A172 (cell line): ENCODE results near the gene C5AR1. TPM values are rescaled to one million over a fixed set of nuclear protein-coding genes. Genes with fewer than 3 reads are reported as not detected.
"Not testable (repeated sequence)": the region's sequence is repeated elsewhere in the genome, so short reads cannot be mapped to it uniquely, and the experiment has no call there.

Experiments used
- DNase-seq: peaks from one replicate; pipeline ENCODE4 v3.0.0-alpha.2; 2015; ENCODE audit warnings: low spot score
- total RNA-seq: library from RNA; depleted of rRNA; stranded (reverse); fragments of >200 nt; shearing (Covaris generic); gene quantifications from 2 replicates; pipeline ENCODE4 v1.2.3, GENCODE V29; 2014

C5AR1 gene
- total RNA-seq, 1 experiment from 2014 or later, result not detected

DNA sequence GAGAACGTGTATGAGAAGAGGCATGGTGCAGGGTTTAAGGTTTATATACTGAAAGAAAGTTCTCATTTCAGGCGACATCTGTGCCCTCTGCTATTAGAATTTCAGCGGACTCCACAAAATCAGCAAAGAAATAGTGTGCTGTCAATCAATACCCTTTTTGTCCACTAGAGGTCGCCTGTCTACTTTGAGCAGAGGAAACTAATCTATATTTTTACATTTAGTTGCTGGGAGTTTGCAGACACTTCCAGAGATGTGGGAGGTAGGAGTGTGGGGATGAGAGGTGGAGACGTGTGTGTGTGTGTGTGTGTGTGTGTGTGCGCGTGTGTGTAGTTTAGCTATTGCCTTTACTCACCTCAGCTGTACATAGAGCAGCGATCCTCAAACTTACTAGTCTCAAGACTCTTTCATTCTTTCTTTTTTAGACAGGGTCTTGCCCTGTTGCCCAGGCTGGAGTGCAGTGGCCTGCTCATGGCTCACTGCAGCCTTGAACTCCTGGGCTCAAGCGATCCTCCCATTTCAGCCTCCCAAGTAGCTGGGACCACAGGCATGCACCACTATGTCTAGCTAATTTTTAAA is 25.2 kb upstream of the C5AR1 start:
- DNase-seq, result peak; percentile 34

DNA sequence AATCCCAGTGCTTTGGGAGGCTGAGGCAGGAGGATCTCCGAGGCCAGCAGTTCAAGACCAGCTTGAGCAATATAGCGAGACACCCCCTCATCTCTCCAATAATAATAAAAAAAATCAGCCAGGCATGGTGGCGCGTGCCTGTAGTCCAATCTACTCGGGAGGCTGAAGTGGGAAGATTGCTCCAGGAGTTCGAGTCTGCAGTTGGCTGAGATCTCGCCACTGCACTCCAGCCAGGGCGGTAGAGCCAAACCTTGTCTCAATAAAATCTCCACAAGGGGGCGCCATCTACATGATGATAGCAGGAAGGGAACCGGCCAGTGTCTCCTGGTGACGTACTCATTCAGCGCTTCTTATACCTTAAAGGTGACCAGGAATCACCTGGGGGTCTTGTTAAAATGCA is 13.6 kb upstream of the C5AR1 start:
- peak; percentile 60 for DNase-seq

DNA sequence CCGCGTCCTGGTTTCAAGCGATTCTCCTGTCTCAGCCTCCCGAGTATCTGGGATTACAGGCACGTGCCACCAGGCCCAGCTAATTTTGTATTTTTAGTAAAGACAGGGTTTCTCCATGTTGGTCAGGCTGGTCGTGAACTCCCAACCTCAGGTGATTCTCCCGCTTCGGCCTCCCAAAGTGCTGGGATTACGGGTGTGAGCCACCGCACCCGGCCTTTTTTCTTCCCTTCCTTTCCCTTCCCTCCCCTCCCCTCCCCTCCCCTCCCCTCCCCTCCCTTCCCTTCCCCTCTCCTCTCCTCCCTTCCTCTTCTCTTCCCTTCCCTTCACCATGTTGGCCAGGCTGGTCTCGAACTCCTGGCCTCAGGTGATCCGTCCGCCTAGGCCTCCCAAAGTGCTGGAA is 8.8 kb upstream of the C5AR1 start:
- DNase-seq, result not testable (repeated sequence)

DNA sequence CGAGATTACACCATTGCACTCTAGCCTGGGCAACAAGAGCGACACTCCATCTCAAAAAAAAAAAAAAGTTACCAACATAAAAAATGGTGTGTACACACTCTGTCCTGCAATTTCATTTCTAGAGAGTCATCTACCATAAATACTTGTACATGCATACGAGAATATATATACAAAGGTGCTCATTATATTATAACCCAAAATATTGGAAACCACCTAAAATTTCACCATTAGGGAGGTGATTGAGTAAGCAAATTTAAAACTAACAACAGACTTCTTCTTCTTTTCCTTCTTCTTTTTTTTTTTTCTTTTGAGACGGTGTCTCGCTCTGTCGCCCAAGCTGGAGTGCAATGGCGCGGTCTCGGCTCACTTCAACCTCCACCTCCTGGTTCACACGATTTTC is 7.4 kb upstream of the C5AR1 start:
- no peak for DNase-seq

DNA sequence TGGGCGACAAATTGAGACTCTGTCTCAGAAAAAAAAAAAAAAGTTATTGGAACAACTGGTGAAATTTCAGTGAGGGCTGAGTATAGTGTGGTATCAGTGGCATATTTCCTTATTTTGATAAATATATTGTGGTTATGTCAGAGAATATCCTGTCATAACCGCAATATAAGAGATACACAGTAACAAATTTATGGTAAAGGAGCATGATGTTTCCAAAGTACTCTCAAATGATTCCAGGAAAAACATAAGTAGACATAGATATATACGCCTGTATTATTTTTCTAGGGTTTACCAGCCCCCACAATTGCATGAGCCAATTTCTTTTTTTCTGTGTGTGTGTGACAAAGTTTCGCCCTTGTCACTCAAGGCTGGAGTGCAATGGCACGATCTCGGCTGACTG is 5.7 kb upstream of the C5AR1 start:
- no peak for DNase-seq

DNA sequence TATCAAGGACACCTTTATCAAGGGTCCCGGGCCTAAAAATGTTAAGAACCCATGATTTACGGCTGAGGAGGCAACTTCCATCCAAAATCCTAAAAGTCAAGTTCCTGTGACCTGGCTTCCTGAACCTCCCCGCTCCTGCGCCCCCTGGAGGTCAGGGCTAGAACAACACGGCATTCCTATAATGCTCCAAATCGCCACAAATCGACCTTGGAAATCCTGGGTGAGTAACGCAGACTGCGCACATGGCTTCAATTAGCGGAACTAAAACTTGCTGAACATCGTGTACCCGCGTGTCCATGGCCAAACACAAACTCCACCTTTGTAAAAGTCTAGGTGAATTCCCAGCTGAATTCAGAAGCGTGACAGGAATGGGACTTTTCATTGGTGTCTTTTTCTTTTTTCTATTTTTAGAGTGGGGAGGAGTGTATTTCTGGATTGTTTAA is 4.3 kb upstream of the C5AR1 start:
- DNase-seq, result peak; percentile 45

DNA sequence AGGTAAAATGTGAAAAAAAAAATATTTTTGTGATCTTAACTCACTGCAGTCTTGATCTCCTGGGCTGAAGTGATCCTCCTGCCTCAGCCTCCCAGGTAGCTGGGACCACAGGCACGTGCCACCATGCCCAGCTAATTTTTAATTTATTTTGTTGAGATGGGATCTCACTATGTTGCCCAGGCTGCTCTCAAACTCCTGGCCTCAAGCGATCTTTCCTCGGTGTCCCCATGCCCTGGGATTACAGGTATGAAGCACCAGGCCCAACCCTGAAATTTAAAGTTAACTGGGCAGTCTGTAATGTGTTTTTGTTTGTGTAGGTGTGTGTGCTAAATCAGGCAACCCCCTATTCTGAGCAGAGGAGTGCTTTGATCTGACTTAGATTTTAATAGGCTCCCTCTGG is 3.4 kb upstream of the C5AR1 start:
- DNase-seq, result no peak

DNA sequence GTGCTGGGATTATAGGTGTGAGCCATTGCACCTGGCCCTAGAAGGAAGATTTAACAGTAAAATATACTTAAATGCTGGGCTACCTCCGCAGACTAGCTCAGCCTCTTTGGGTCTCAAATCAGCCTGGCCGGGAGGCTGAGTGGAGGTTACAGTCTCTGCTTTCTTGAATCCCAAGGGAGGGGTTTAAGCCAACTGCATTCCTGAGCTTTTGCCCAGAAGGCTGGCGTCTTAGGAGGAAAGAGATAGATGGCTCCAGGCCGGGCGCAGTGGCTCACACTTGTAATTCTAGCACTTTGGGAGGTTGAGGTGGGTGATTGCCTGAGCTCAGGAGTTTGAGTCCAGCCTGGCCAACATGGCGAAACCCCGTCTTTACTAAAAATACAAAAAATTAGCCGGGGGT is 623 bp upstream of the C5AR1 start:
- no peak for DNase-seq

DNA sequence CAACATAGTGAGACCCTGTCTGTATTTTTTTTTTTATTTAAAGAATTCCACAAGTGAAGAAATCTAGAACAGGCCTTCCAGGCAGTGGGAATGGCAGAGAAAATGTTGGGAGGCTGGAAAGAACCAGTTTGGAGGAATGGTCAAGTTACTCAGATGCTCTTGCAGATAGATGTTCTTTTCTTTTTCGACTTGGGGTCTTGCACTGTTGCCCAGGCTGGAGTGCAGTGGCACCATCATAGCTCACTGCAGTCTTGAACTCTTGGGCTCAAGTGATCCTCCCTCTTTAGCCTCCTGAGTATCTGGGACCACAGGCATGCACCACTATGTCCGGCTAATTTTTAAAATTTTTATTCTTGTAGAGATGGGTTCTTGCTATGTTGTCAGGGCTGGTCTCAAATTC is 662 bp downstream of the C5AR1 start:
- no peak for DNase-seq

DNA sequence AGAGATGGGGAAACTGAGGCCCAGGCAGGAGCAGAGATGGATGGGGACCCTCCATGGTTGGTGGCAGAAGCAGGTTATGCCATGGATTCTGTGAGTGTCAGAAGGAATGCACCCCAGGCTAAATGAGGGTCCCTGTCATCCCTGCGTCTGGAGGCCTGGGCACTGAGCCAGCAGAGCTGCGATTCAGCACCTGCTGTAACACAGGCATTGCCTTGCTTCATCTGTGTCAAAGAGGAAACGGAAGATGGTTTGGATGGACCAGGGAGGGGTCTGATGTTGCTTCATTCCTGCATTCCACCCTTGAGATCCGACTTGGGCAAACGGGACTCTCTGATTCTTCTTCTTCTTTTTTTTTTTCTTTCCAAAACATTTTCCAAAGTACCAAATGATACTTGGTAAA is 1.2 kb downstream of the C5AR1 start:
- no peak for DNase-seq

DNA sequence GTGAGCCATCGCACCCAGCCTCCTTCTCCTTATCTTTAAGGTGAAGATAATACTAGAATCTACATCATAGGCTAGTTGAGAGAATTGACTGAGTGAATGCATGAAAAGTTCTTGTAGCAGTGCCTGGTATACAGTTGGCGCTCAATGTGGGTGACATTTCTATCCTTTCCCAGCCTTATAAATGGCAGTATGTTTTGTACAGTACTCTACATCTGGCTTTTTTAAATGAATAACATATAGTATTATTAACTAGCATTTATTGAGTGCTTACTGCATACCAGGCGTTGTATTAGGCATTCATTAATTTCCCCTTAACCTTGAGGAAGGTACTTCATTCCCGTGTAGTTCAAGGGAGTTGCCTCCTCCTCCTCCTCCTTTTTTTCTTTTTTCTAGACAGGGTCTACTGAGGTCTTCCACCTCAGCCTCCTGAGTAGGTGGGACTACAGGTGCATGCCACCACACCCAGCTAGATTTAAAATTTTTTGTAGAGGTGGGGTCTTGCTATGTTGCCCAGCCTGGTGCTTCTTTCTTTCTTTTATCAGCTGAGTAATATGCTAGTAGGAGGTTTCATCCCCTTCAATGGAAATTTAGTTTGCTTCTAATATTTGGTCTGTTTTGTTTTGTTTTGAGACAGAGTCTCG is 2.8 kb downstream of the C5AR1 start:
- DNase-seq, result no peak

DNA sequence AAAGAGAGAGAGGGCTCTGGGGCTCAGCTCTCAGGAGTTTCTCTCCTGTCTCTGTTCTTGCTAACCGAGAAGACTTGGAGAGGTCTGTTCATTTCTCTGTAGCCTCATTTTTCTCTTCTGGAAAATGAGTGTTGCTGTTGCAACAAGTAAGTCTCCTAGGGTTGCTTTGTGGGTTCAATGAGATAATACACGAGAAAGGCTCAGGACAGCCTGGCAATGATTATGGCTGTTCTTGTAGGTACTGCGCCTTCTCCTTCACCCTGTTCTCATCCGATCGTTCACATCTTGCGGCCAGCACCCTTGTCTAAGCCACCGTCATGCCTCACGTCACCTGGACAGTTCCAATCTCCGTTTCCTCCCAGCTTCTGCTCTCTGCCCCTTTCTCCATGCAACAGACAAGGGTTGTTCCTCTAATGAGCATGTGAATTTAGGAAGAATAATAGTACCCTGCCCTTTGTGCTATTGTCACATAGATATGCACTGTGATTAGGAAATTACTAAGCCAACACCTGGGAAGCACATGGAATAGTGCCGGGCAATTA is 4.2 kb downstream of the C5AR1 start:
- DNase-seq, result no peak

DNA sequence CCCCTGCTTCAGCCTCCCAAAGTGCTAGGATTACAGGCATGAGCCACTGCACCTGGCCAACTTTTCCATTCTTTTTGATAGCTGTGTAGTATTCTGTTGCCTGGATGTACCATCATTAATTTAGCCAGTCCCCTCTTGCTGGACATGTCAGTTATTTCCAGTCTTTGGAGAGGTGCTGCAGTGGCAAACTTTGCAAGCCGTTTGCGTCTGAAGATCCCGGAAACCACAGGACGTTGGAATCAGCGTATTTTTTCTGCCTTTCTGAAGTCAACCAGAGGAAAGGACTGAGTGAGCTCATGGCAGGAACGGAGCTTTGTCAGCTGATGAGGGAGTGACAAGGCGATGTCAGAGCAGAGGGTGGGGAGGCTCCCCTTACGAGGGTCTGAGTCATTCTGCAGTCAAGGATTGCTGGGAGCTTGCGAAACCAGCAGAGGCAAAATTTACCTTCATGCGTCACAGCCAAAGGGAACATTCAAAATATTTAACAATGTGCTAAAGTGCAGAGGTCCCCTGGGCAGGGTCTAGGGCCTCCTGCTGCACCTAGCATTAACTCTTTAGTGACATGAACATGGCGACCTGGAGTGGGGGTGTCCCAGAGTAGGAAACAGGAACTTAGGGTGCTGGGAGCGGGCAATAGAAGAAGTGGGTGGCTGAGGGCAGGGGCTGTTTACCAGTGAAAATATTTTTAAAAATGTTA is 5.6 kb downstream of the C5AR1 start:
- DNase-seq, result peak; percentile 91

DNA sequence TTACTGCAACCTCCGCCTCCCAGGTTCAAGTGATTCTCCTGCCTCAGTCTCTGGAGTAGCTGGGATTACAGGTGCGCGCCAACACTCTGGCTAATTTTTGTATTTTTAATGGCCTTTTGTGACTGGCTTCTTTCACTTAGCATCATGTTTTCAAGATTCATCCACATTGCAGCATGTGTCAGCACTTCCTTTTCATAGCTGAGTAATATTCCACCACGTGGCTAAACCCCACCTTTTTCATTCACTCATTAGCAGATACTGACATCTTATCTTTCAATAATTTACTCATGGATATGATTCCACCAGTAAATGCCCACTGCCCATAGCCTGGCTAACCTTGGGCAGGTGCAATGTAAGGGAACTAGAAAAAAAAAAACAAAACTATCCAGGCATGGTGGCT is 6.9 kb downstream of the C5AR1 start:
- DNase-seq, result no peak

DNA sequence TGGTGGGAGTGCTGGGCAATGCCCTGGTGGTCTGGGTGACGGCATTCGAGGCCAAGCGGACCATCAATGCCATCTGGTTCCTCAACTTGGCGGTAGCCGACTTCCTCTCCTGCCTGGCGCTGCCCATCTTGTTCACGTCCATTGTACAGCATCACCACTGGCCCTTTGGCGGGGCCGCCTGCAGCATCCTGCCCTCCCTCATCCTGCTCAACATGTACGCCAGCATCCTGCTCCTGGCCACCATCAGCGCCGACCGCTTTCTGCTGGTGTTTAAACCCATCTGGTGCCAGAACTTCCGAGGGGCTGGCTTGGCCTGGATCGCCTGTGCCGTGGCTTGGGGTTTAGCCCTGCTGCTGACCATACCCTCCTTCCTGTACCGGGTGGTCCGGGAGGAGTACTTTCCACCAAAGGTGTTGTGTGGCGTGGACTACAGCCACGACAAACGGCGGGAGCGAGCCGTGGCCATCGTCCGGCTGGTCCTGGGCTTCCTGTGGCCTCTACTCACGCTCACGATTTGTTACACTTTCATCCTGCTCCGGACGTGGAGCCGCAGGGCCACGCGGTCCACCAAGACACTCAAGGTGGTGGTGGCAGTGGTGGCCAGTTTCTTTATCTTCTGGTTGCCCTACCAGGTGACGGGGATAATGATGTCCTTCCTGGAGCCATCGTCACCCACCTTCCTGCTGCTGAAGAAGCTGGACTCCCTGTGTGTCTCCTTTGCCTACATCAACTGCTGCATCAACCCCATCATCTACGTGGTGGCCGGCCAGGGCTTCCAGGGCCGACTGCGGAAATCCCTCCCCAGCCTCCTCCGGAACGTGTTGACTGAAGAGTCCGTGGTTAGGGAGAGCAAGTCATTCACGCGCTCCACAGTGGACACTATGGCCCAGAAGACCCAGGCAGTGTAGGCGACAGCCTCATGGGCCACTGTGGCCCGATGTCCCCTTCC is 10.5 kb downstream of the C5AR1 start:
- no peak for DNase-seq

DNA sequence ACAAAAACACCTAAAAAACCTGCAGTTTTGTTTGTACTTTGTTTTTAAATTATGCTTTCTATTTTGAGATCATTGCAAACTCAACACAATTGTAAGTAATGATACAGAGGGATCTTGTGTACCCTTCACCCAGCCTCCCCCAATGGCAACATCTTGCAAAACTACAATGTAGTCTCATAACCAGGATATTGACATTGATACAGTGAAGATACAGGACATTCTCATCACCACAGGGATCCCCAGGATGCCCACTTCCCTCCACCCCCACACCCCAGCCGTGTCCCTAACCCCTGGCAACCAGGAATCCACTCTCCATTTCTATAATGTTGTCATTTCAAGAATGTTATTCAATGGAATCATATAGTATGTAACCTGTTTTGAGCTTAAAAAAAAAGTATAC is 12.0 kb downstream of the C5AR1 start:
- DNase-seq, result no peak

DNA sequence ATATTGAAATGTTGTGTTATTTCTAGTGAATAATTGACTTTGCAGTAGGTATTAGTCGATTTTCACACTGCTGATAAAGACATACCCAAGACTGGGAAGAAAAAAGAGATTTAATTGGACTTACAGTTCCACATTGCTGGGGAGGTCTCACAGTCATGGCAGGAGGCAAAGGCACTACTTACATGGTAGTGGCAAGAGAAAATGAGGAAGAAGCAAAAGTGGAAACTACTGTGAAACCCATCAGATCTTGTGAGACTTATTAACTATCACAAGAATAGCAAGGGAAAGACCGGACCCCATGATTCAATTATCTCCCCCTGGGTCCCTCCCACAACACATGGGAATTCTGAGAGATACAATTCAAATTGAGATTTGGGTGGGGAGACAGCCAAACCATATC is 12.4 kb downstream of the C5AR1 start:
- no peak for DNase-seq

DNA sequence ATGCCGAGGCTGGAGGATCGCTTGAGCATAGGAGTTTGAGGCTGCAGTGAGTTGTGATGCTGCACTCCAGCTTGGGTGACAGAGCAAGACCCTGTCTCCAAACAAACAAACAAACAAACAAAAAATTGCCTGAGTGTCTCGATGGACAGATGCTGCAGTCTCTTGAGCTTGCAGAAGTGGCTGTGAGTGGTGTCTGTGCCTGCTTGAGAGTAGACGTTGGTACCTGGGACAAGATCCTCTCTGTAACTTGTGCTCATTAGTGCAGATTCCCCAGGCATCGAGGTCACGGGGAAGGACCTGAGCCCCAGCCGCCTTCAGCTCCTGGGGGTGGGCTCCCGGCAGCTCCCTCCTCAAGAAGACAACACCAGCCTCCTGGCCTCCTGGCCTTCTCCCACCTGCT is 13.7 kb downstream of the C5AR1 start:
- no peak for DNase-seq

DNA sequence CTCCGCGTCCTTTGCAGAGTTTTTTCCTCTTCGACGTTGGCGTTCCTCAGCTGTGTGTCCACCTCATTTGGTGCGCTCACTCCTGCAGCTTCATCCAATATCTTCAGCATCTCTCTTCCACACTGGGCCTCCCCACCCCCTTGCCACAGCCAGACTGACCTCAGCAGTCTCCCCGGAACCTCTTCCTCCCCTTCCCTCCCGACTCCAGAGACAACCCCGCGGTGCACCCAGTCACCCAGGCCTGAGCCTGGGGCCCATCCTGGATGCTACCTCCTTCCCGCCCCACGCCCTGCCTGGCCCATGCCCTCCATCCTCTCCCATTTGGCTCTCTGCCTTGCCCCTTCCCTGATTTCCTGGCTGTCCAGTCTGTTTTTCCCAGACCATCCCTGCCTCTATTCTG is 14.2 kb downstream of the C5AR1 start:
- no peak for DNase-seq

DNA sequence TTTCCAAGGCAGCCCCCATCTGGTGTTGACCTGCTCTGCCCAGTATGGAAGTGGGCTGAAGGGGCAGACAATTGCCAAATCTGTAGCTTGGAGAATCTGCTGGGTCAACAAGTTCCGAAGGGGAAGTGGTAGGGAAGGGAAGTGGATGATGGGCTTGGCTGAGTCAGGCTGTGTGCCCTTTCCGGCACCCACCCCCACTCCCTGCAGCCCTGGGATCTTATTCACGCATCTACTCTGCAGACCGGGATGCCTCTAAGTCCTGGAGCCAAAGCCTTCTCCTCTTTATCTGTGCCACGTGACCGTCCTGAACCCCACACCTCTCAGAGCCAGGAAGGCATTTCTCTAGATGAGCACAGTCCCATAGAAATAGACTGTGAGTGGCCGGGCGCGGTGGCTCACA is 14.8 kb downstream of the C5AR1 start:
- DNase-seq, result no peak

DNA sequence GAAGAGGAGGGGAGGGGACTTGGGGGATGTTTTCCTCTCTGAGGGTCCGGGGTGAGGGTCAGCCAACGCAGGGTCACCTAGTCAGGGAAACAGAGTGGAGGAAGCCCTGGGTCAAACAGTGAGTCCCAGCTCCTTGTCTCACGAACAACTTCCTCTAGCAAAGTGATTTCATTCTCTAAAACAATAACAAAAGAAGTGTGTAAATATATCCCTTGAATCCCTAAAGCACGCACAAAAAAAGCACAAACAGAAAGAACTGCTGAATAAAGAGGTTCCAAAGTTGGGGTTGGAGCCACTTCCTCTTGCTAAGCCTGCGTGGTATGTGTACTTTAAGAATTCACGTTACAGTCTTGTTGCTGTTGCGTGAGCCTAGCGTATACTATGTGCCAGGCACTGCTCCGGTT is 20.8 kb downstream of the C5AR1 start:
- no peak for DNase-seq

DNA sequence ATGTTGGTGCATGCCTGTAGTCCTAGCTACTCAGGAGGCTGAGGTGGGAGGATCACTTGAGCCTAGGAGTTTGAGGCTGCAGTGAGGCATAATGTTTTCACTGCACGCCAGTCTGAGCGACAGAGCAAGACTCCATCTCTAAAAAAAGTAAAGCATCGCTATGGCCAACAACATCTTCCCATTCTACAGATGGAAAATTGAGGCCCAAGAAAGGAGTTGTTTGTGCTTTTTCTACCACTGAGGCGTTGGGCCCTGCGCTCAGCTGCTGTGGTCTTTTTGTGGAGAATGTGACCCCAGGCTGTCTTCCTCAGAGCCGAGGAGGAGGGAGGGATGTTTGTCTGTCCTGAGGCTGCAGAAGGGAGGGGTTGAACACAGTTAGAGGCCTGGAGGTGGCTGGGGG is 21.8 kb downstream of the C5AR1 start:
- DNase-seq, result no peak
